Measurements from ENCODE around the gene DLEC1. TPM values are rescaled to one million over a fixed set of nuclear protein-coding genes. Genes with fewer than 3 reads are reported as not detected.

Gene DLEC1
- total RNA-seq, 1 experiment from 2014 or later = 0.81 TPM

DNA sequence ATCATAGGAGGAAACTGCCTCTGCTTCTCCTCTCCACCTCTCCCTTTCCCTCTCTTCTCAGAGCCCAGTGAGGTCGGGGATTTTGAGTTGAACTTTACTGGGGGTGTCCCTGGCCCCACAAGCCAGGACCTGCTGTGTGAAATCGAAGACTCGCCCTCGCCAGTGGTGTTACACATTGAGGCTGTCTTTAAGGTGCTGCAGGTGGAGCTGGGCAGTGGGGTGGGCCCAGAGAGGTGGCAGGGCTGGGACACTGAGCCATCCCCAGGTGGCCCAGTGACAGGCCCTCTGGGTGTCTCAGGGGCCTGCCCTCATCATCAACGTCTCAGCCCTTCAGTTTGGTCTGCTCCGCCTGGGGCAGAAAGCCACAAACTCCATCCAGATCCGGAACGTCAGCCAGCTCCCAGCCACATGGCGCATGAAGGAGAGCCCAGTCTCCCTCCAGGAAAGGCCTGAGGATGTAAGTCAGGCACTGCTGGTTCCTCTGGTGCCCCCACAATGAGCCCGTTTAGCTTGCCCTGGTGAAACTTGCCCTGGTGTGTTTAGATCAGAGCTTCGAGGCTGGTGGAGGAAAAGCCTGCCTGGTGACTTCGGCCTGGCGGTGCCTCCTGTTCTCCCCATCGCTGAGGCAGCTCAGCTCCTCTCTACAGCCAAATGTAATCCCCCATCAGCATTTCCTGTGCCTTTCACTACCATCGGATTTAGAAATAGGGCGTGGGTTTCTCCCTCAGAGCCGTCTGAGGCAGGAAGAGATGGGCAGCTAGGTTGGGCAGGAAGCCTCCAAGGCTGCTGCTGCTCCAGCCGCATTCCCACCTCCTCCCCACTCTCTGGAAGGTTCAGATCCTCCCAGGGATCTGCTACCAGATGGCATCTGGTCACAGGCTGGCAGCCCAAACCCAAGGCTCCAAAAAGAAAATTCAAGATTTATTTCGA lies 58.7 kb downstream of the DLEC1 start (continued):
- TF ChIP-seq, protein P1, sequence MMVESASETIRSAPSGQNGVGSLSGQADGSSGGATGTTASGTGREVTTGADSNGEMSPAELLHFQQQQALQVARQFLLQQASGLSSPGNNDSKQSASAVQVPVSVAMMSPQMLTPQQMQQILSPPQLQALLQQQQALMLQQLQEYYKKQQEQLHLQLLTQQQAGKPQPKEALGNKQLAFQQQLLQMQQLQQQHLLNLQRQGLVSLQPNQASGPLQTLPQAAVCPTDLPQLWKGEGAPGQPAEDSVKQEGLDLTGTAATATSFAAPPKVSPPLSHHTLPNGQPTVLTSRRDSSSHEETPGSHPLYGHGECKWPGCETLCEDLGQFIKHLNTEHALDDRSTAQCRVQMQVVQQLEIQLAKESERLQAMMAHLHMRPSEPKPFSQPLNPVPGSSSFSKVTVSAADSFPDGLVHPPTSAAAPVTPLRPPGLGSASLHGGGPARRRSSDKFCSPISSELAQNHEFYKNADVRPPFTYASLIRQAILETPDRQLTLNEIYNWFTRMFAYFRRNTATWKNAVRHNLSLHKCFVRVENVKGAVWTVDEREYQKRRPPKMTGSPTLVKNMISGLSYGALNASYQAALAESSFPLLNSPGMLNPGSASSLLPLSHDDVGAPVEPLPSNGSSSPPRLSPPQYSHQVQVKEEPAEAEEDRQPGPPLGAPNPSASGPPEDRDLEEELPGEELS (CRISPR knock-in tag; IDR thresholded peaks at IDR 0.05) = no peak
- no peak for TF ChIP-seq ZNF263 (CRISPR knock-in tag; IDR thresholded peaks at IDR 0.05; ENCODE audit: low read depth)

DNA sequence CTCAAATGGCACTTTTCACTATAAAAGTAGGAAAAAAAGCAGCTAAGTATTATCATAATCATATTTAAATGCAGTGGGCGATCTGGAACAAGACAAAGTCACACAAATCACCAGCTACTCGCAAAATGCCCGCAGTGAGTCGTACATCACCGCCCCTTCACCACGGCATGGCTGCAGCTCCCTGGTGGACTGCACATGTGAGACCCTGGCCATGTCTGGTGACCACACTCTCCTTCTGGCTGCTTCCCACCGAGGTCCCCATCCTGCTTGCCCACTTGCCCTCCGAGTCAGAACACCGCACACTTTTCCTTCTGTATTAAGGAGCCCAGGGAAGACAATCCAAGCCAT lies 59.3 kb downstream of the DLEC1 start:
- Mint-ChIP-seq H3K4me3 (no peak overlapping the region), H3K9me3 (no peaks in the 10 kb centered on the region; the same call in 1 of the 2 replicates), H3K36me3 (no peaks in the 10 kb centered on the region), H3K4me1 (peaks cover 35% of the 10 kb centered on the region), H3K27ac (no peak overlapping the region), H3K27me3 (ENCODE audit: low read depth) (peaks cover 7% of the 10 kb centered on the region; the same call in 1 of the 2 replicates)
- POLR2A ChIA-PET = no interaction called here
- DNase-seq (ENCODE audit: low spot score) (no peak), ATAC-seq (no peak)
- CTCF ChIA-PET = no interaction called here
- TF ChIP-seq, protein P2, sequence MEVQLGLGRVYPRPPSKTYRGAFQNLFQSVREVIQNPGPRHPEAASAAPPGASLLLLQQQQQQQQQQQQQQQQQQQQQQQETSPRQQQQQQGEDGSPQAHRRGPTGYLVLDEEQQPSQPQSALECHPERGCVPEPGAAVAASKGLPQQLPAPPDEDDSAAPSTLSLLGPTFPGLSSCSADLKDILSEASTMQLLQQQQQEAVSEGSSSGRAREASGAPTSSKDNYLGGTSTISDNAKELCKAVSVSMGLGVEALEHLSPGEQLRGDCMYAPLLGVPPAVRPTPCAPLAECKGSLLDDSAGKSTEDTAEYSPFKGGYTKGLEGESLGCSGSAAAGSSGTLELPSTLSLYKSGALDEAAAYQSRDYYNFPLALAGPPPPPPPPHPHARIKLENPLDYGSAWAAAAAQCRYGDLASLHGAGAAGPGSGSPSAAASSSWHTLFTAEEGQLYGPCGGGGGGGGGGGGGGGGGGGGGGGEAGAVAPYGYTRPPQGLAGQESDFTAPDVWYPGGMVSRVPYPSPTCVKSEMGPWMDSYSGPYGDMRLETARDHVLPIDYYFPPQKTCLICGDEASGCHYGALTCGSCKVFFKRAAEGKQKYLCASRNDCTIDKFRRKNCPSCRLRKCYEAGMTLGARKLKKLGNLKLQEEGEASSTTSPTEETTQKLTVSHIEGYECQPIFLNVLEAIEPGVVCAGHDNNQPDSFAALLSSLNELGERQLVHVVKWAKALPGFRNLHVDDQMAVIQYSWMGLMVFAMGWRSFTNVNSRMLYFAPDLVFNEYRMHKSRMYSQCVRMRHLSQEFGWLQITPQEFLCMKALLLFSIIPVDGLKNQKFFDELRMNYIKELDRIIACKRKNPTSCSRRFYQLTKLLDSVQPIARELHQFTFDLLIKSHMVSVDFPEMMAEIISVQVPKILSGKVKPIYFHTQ (CRISPR knock-in tag; IDR thresholded peaks at IDR 0.05) = no peak
- TF ChIP-seq, protein P3, sequence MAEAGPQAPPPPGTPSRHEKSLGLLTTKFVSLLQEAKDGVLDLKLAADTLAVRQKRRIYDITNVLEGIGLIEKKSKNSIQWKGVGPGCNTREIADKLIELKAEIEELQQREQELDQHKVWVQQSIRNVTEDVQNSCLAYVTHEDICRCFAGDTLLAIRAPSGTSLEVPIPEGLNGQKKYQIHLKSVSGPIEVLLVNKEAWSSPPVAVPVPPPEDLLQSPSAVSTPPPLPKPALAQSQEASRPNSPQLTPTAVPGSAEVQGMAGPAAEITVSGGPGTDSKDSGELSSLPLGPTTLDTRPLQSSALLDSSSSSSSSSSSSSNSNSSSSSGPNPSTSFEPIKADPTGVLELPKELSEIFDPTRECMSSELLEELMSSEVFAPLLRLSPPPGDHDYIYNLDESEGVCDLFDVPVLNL (CRISPR knock-in tag; IDR thresholded peaks at IDR 0.05; ENCODE audit: borderline replicate concordance, low read depth) = no peak
- TF ChIP-seq ZNF416 (CRISPR knock-in tag; IDR thresholded peaks at IDR 0.05) (no peak), NR3C1 (CRISPR knock-in tag; conservative IDR thresholded peaks at IDR 0.05; ENCODE audit: low read depth) (no peak), MXD4 (CRISPR knock-in tag; IDR thresholded peaks at IDR 0.05; ENCODE audit: borderline replicate concordance) (no peak), ZNF317 (CRISPR knock-in tag; IDR thresholded peaks at IDR 0.05; ENCODE audit: borderline replicate concordance, low read depth) (no peak), TCF7 (CRISPR knock-in tag; IDR thresholded peaks at IDR 0.05; ENCODE audit: low read depth) (no peak), NR1H2 (CRISPR knock-in tag; IDR thresholded peaks at IDR 0.05) (no peak)
- TF ChIP-seq, protein P4, sequence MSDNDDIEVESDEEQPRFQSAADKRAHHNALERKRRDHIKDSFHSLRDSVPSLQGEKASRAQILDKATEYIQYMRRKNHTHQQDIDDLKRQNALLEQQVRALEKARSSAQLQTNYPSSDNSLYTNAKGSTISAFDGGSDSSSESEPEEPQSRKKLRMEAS (CRISPR knock-in tag; IDR thresholded peaks at IDR 0.05) = no peak
- TF ChIP-seq, protein P5, sequence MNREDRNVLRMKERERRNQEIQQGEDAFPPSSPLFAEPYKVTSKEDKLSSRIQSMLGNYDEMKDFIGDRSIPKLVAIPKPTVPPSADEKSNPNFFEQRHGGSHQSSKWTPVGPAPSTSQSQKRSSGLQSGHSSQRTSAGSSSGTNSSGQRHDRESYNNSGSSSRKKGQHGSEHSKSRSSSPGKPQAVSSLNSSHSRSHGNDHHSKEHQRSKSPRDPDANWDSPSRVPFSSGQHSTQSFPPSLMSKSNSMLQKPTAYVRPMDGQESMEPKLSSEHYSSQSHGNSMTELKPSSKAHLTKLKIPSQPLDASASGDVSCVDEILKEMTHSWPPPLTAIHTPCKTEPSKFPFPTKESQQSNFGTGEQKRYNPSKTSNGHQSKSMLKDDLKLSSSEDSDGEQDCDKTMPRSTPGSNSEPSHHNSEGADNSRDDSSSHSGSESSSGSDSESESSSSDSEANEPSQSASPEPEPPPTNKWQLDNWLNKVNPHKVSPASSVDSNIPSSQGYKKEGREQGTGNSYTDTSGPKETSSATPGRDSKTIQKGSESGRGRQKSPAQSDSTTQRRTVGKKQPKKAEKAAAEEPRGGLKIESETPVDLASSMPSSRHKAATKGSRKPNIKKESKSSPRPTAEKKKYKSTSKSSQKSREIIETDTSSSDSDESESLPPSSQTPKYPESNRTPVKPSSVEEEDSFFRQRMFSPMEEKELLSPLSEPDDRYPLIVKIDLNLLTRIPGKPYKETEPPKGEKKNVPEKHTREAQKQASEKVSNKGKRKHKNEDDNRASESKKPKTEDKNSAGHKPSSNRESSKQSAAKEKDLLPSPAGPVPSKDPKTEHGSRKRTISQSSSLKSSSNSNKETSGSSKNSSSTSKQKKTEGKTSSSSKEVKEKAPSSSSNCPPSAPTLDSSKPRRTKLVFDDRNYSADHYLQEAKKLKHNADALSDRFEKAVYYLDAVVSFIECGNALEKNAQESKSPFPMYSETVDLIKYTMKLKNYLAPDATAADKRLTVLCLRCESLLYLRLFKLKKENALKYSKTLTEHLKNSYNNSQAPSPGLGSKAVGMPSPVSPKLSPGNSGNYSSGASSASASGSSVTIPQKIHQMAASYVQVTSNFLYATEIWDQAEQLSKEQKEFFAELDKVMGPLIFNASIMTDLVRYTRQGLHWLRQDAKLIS (CRISPR knock-in tag; IDR thresholded peaks at IDR 0.05; ENCODE audit: borderline replicate concordance) = no peak

All from WTC11 (cell line).